Glomerular visceral epithelial cell (primary cell): Measurements from ENCODE around the gene GLTP.
"Not testable (repeated sequence)": the region's sequence is repeated elsewhere in the genome, so short reads cannot be mapped to it uniquely, and the experiment has no call there.

Experiments
- DNase-seq: peaks from one replicate; pipeline ENCODE4 v3.0.0-alpha.2; 2016; ENCODE audit errors: extremely low spot score

Gene GLTP

GRCh38 chr12:109880043-109880931, at the start of gene GLTP:
TSS of gene GLTP (minus strand) at chr12:109880541. CDS start at chr12:109880374, 167 bp downstream.
- DNase-seq = peak; percentile 85

GRCh38 chr12:109929326-109929725, 49.0 kb upstream of the GLTP start:
- DNase-seq = not testable (repeated sequence)

GRCh38 chr12:109928058-109928656, 47.8 kb upstream of the GLTP start:
- no peak for DNase-seq

GRCh38 chr12:109927622-109928021, 47.3 kb upstream of the GLTP start:
- DNase-seq = peak; percentile 35

- DNase-seq = no peak
These were observed 46.3 kb upstream of the GLTP start for GRCh38 chr12:109926488-109927210.

GRCh38 chr12:109926016-109926415, 45.7 kb upstream of the GLTP start:
- DNase-seq = no peak

- DNase-seq = no peak
These were observed 45.0 kb upstream of the GLTP start for GRCh38 chr12:109925185-109925840.

GRCh38 chr12:109923481-109924245, 43.3 kb upstream of the GLTP start:
- no peak for DNase-seq

GRCh38 chr12:109923038-109923437, 42.7 kb upstream of the GLTP start:
- DNase-seq = no peak

- DNase-seq = no peak
These were observed 41.6 kb upstream of the GLTP start for GRCh38 chr12:109921982-109922381.

GRCh38 chr12:109920261-109920780, 40.0 kb upstream of the GLTP start:
- DNase-seq = no peak

GRCh38 chr12:109919456-109919855, 39.1 kb upstream of the GLTP start:
- DNase-seq = no peak

- DNase-seq = no peak
These were observed 35.7 kb upstream of the GLTP start for GRCh38 chr12:109916045-109916444.

- no peak for DNase-seq
These were observed 35.1 kb upstream of the GLTP start for GRCh38 chr12:109915171-109916040.

GRCh38 chr12:109914461-109914860, 34.1 kb upstream of the GLTP start:
- DNase-seq = no peak

GRCh38 chr12:109912855-109913321, 32.5 kb upstream of the GLTP start:
- no peak for DNase-seq

- no peak for DNase-seq
These were observed 30.6 kb upstream of the GLTP start for GRCh38 chr12:109910969-109911348.

- DNase-seq = no peak
These were observed 30.1 kb upstream of the GLTP start for GRCh38 chr12:109910254-109910968.

- no peak for DNase-seq
These were observed 25.0 kb upstream of the GLTP start for GRCh38 chr12:109905301-109905700.
